ENCODE results near the gene STN1. TPM values are rescaled to one million over a fixed set of nuclear protein-coding genes. Genes with fewer than 3 reads are reported as not detected.

Gene STN1
- total and polyA plus RNA-seq, 2 of the 8 experiments (the other 6 are each of a cell fraction or from before 2014, with no cell fraction given) = 10.1 to 12.4 TPM

DNA sequence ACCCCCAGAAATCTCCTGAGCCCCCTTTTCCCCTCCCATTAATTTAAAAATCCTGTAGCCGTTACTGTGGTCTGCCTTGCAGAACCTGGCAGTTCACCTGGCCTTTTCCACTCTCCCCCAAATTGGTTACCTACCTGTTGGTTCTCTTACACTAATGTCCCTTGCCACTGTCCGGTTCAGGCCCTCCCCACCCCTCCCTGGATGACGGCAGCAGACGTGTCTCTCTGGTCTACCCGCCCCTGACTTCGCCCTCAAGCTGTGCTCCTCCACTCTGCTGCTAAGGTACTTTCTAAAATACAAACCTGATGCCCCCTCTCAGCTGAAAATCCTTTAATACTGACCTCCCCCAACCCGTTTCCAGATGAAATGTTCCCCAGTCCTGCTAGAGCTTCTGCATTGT is 47.0 kb downstream of the STN1 start:
- Histone ChIP-seq H3K14ac (ENCODE audit: insufficient read length) (no peak overlapping the region), H2BK15ac (ENCODE audit: low read length) (no peak overlapping the region), H3K79me2 (ENCODE audit: control insufficient read depth in 1 of 2, insufficient read depth in 2 of 2, low read length in 2 of 2) (no peaks in the 10 kb centered on the region), H2AFZ (ENCODE audit: low read length) (peak overlapping the region; percentile 90; the same call in 1 of the 2 replicates), H2BK20ac (ENCODE audit: low read length) (no peak overlapping the region), H4K5ac (ENCODE audit: insufficient read length, low read depth, low read length) (no peak overlapping the region), H3K27ac (ENCODE audit: low read depth, low read length) (no peak overlapping the region), H3K36me3 (ENCODE audit: control insufficient read depth in 2 of 4, insufficient read depth in 4 of 4, low read length in 3 of 4) (no peaks in the 10 kb centered on the region), H3K27me3 (replicated peaks in 1 of 4; ENCODE audit: control insufficient read depth in 3 of 4, extremely low read depth in 1 of 4, insufficient read depth in 3 of 4, low read length in 3 of 4) (no peaks in the 10 kb centered on the region), H3K4me2 (ENCODE audit: insufficient read depth in 1 of 2, low read depth in 2 of 2, low read length in 2 of 2) (no peak overlapping the region), H2BK12ac (ENCODE audit: low read depth, low read length) (no peak overlapping the region), H3K9ac (replicated peaks in 1 of 4; ENCODE audit: extremely low read depth in 1 of 4, low read depth in 3 of 4, low read length in 3 of 4) (no peak overlapping the region; a peak in 1 of 7 replicates), H3K79me1 (ENCODE audit: low read depth, low read length) (no peaks in the 10 kb centered on the region), H3K23me2 (ENCODE audit: low read depth, low read length) (no peaks in the 10 kb centered on the region), H3K56ac (replicated peaks; ENCODE audit: insufficient read length, low read depth, low read length) (no peak overlapping the region), H3K9me3 (ENCODE audit: insufficient read depth in 2 of 2, low read depth in 1 of 2, low read length in 1 of 2) (no peaks in the 10 kb centered on the region), H3K23ac (ENCODE audit: insufficient read length) (no peak overlapping the region), H3K4me1 (replicated peaks in 1 of 4; ENCODE audit: control insufficient read depth in 3 of 4, insufficient read depth in 4 of 4, low read length in 3 of 4) (peaks cover 0 to 8% (median 1%) of the 10 kb centered on the region in 4 experiments; a peak in 1 of 7 replicates), H2AK5ac (ENCODE audit: low read depth, low read length) (no peak overlapping the region), H3K18ac (ENCODE audit: extremely low read depth, low read length) (no peak overlapping the region), H4K91ac (replicated peaks; ENCODE audit: insufficient read length, low read length) (no peak overlapping the region), H4K8ac (ENCODE audit: extremely low read depth, insufficient read depth, low read length) (no peak overlapping the region), H3K4ac (replicated peaks; ENCODE audit: insufficient read length, low read depth, low read length) (no peak overlapping the region), H2BK120ac (replicated peaks; ENCODE audit: low read depth, low read length) (no peak overlapping the region), H4K20me1 (replicated peaks in 1 of 2; ENCODE audit: control insufficient read depth in 1 of 2, insufficient read depth in 2 of 2, low read length in 2 of 2) (no peaks in the 10 kb centered on the region), H2BK5ac (ENCODE audit: low read depth, low read length) (no peak overlapping the region), H3K4me3 (ENCODE audit: extremely low read depth in 1 of 4, insufficient read depth in 2 of 4, low read depth in 3 of 4, low read length in 4 of 4) (no peak overlapping the region)
- ChIA-PET CTCF (ENCODE audit: partially characterized antibody) (interaction anchor here (0.6 to 10.0 kb wide), 4 partner anchors 14 to 158 kb away, joined by 3 to 75 read pairs (median 22); no protein-coding TSS in a partner anchor), POLR2A (ENCODE audit: partially characterized antibody) (interaction anchor here (0.6 kb wide), 1 partner anchor 18 kb away, joined by 3 read pairs; no protein-coding TSS in a partner anchor)
- DNase-seq (ENCODE audit: low read depth in 1 of 2, low spot score in 2 of 2) (no peak), FAIRE-seq (no peak)
- 82% methylated on average over 7 of the region's 7 CpGs; no CpG with 5 or more reads in 1 of the 2 experiments for WGBS, 2 experiments (ENCODE audit: extremely low coverage in 1 of 2, insufficient coverage in 1 of 2, insufficient read length in 1 of 2, insufficient replicate concordance in 2 of 2, low coverage in 1 of 2, low lambda C conversion rate in 2 of 2, missing lambda C conversion rate in 1 of 2)
- TF ChIP-seq EP300 (IDR thresholded peaks at IDR 0.05; ENCODE audit: borderline replicate concordance in 1 of 2, low read depth in 2 of 2, low read length in 2 of 2) (no peak), MAFK (IDR thresholded peaks at IDR 0.05; ENCODE audit: low read depth, low read length) (no peak), RFX5 (IDR thresholded peaks at IDR 0.05; ENCODE audit: borderline replicate concordance, low read depth, low read length) (no peak), RBBP5 (IDR thresholded peaks at IDR 0.05; ENCODE audit: borderline replicate concordance, low read depth, low read length) (no peak), TEAD4 (IDR thresholded peaks at IDR 0.05; ENCODE audit: low read depth, low read length) (no peak), SP1 (IDR thresholded peaks at IDR 0.05; ENCODE audit: low read depth, low read length) (no peak), SIRT6 (IDR thresholded peaks at IDR 0.05; ENCODE audit: low read length) (no peak), EZH2 (IDR thresholded peaks at IDR 0.05; ENCODE audit: low read depth, low read length, severe bottlenecking) (no peak), YY1 (IDR thresholded peaks at IDR 0.05; ENCODE audit: low read depth, low read length) (no peak), E2F6 (IDR thresholded peaks at IDR 0.05) (no peak), NANOG (IDR thresholded peaks at IDR 0.05; ENCODE audit: insufficient read depth, low read depth, low read length, poor library complexity, severe bottlenecking) (no peak), GTF2F1 (IDR thresholded peaks at IDR 0.05; ENCODE audit: borderline replicate concordance, low read depth, low read length) (no peak), CBX5 (IDR thresholded peaks at IDR 0.05; ENCODE audit: low read depth, low read length) (no peak), SIX5 (IDR thresholded peaks at IDR 0.05; ENCODE audit: low read depth, low read length) (no peak)

Measured in H1 (cell line).